ENCODE data around the gene ZBTB21. TPM values are rescaled to one million over a fixed set of nuclear protein-coding genes. Genes with fewer than 3 reads are reported as not detected.
A peak's percentile ranks its signal among the peaks of the same experiment; 100 is the strongest.

The ZBTB21 gene
- total and polyA plus RNA-seq, 2 of the 4 experiments (the other 2 are of a cell fraction) = 6.8 to 12.0 TPM

GRCh38 chr21:41992576-41992975, 17.6 kb downstream of the ZBTB21 start:
- H3K4me3 ChIP-seq (ENCODE audit: insufficient read depth, low read depth, low read length) = no peak overlapping the region
- no peak overlapping the region for H4K5ac ChIP-seq (ENCODE audit: low read depth, low read length)
- peak overlapping the region; percentile 10; the same call in 1 of the 2 replicates for H2AK5ac ChIP-seq (ENCODE audit: low read depth, low read length)
- H4K91ac ChIP-seq (ENCODE audit: insufficient read depth, low read depth, low read length) = no peak overlapping the region
- peaks cover 2% of the 10 kb centered on the region; the same call in 1 of the 2 replicates for H3K9me1 ChIP-seq (ENCODE audit: insufficient read depth, low read length)
- H2BK20ac ChIP-seq (ENCODE audit: low read depth, low read length) = peak overlapping the region; percentile 27; the same call in 1 of the 2 replicates
- H3K27ac ChIP-seq (ENCODE audit: insufficient read depth, low read length) = no peak overlapping the region
- no peaks in the 10 kb centered on the region for H3K27me3 ChIP-seq (ENCODE audit: control insufficient read depth, insufficient read depth, low read length)
- CTCF ChIA-PET = interaction anchor here (1.9 kb wide), 1 partner anchor 115 kb away, joined by 8 read pairs; no protein-coding TSS in a partner anchor
- no peak overlapping the region for H2AK9ac ChIP-seq (replicated peaks; ENCODE audit: low read depth, low read length, poor library complexity)
- peaks cover 2% of the 10 kb centered on the region; the same call in 1 of the 2 replicates for H3K9me3 ChIP-seq (ENCODE audit: control insufficient read depth, insufficient read depth, low read length)
- H2BK15ac ChIP-seq (ENCODE audit: low read depth, low read length) = 0 out of 3 replicates have a peak overlapping the region, but pooled peaks have one; percentile 5
- H3K4me1 ChIP-seq (ENCODE audit: control insufficient read depth, insufficient read depth, low read length) = peaks cover 7% of the 10 kb centered on the region
- intact Hi-C loops (cut with micrococcal nuclease) (no loop called here), in situ Hi-C loops (cut with MboI; ENCODE audit: low sequenced_read_pairs) (no loop called here), dilution Hi-C loops (cut with HindIII; ENCODE audit: low sequenced_read_pairs, unreplicated experiment) (no loop called here)
- WGBS, 2 experiments (ENCODE audit: extremely low coverage in 2 of 2, insufficient read length in 1 of 2) = 94% methylated on average over 12 of the region's 15 CpGs; no CpG with 5 or more reads in 1 of the 2 experiments
- POLR2A ChIA-PET (ENCODE audit: unreplicated experiment) = no interaction called here
- no peak overlapping the region for H3K4ac ChIP-seq (ENCODE audit: low read depth, low read length)
- no peak overlapping the region for H3K23ac ChIP-seq (ENCODE audit: low read depth, low read length)
- H3K36me3 ChIP-seq (ENCODE audit: control insufficient read depth, insufficient read depth, low read length) = peaks cover 33% of the 10 kb centered on the region
- H4K8ac ChIP-seq (ENCODE audit: low read depth in 2 of 2, low read length in 2 of 2) = no peak overlapping the region
- H2AFZ ChIP-seq (replicated peaks; ENCODE audit: low read length, poor library complexity) = no peak overlapping the region
- no peak overlapping the region for H2BK5ac ChIP-seq (ENCODE audit: low read depth, low read length, poor library complexity, severe bottlenecking)
- no peak overlapping the region for H3K4me2 ChIP-seq (ENCODE audit: low read depth, low read length)
- no peak overlapping the region for H2BK120ac ChIP-seq (ENCODE audit: low read depth, low read length)
- BruUV-seq (replicated peaks) = no TSS peak
- TF ChIP-seq FOS (IDR thresholded peaks at IDR 0.05; ENCODE audit: low read depth, low read length) = no peak
- no peak for TF ChIP-seq SMC3 (IDR thresholded peaks at IDR 0.05; ENCODE audit: low read depth, low read length)
- no peak for TF ChIP-seq CTCF (conservative IDR thresholded peaks at IDR 0.05; ENCODE audit: low read depth, low read length)
- no peak for TF ChIP-seq USF2 (IDR thresholded peaks at IDR 0.05; ENCODE audit: low read depth, low read length)
- TF ChIP-seq NFE2L2 (IDR thresholded peaks at IDR 0.05; ENCODE audit: low read depth, low read length) = no peak
- TF ChIP-seq MXI1 (IDR thresholded peaks at IDR 0.05; ENCODE audit: borderline replicate concordance, low read depth, low read length) = no peak
- no peak for TF ChIP-seq CHD1 (IDR thresholded peaks at IDR 0.05; ENCODE audit: low read depth, low read length)
- TF ChIP-seq RAD21 (IDR thresholded peaks at IDR 0.05; ENCODE audit: low read length) = no peak
- TF ChIP-seq, protein P1, sequence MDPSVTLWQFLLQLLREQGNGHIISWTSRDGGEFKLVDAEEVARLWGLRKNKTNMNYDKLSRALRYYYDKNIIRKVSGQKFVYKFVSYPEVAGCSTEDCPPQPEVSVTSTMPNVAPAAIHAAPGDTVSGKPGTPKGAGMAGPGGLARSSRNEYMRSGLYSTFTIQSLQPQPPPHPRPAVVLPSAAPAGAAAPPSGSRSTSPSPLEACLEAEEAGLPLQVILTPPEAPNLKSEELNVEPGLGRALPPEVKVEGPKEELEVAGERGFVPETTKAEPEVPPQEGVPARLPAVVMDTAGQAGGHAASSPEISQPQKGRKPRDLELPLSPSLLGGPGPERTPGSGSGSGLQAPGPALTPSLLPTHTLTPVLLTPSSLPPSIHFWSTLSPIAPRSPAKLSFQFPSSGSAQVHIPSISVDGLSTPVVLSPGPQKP (IDR thresholded peaks at IDR 0.05; ENCODE audit: borderline replicate concordance, low read depth, low read length) = no peak
- no peak for TF ChIP-seq MAZ (IDR thresholded peaks at IDR 0.05; ENCODE audit: borderline replicate concordance, low read depth, low read length)
- no peak for TF ChIP-seq BHLHE40 (IDR thresholded peaks at IDR 0.05; ENCODE audit: low read depth, low read length)
- TF ChIP-seq CEBPB (IDR thresholded peaks at IDR 0.05; ENCODE audit: low read depth, low read length) = no peak
- no peak for TF ChIP-seq MAFK (IDR thresholded peaks at IDR 0.05; ENCODE audit: low read depth, low read length)
- no peak for TF ChIP-seq RCOR1 (IDR thresholded peaks at IDR 0.05; ENCODE audit: insufficient replicate concordance, low read length)
- TF ChIP-seq RFX5 (IDR thresholded peaks at IDR 0.05; ENCODE audit: low read depth, low read length) = no peak
- TF ChIP-seq POLR2A (IDR thresholded peaks at IDR 0.05; ENCODE audit: low read depth, low read length) = no peak
- peaks cover 22 to 43% of the 10 kb centered on the region in 2 experiments; a peak in 3 of 4 replicates for H3K79me1 ChIP-seq (ENCODE audit: low read depth in 1 of 2, low read length in 2 of 2)
- H3K9ac ChIP-seq (ENCODE audit: low read depth, low read length) = no peak overlapping the region
- H3K14ac ChIP-seq (replicated peaks; ENCODE audit: low read depth, low read length) = no peak overlapping the region; the same call in 1 of the 2 replicates
- ATAC-seq (ENCODE audit: low read depth) (no peak), DNase-seq (no peak)
- no peak overlapping the region for H3K56ac ChIP-seq (ENCODE audit: extremely low read depth, insufficient read depth, low read length)
- peaks cover 5% of the 10 kb centered on the region; the same call in 1 of the 2 replicates for H4K20me1 ChIP-seq (ENCODE audit: insufficient read depth, low read length)
- no peak overlapping the region for H3K18ac ChIP-seq (ENCODE audit: low read depth, low read length)
